GM18870 (cell line): ENCODE results near the gene PEX3.
A peak's percentile ranks its signal among the peaks of the same experiment; 100 is the strongest.

Source experiments
- ATAC-seq: cut with Tn5 transposase; IDR thresholded peaks from one replicate; pipeline ENCODE4 v1.9.1; 2021; ENCODE audit warnings: moderate library complexity; ENCODE audit not compliant: unreplicated experiment

The PEX3 gene

DNA sequence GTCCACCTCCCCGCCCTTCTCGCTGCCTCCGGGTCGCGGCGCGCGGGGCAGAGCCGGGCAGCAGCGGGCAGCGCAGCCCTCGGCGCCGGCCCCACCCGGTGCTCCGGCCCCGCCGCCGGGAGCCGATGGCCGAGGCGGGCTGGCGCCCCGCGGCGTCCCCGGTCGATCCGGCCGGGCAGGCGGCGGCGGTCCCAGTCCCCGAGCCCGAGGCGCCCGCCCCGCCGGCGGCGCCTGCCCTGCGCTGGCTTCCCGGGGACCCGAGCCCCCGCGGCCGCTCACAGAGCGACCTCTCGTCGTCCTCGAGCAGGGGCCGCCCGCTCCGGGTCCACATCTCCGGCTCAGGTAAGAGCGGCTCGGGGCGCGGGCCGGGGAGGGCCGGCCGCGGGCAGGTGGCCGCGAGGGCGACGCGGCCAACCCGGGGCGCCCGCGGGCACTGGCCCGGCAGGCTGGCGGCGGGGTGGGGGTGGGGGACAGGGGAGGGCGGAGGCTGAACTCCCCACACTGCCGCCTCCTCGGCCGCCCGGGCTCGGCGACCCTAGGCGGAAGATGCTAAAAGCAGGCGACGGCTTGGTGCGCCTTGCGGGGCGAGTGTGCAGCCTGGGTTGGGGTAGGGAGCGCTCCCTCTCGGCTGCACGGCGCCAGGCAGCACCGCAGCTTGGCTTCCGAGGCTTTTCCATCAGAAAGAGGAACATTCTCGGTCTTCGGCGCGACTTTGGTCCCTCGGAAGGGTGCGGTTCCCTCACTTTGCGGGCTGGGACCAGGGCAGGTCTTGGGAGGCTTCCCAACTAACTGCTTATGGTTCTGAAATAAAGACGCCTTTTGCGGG lies 86.5 kb downstream of the PEX3 start:
- ATAC-seq: peak; percentile 29

DNA sequence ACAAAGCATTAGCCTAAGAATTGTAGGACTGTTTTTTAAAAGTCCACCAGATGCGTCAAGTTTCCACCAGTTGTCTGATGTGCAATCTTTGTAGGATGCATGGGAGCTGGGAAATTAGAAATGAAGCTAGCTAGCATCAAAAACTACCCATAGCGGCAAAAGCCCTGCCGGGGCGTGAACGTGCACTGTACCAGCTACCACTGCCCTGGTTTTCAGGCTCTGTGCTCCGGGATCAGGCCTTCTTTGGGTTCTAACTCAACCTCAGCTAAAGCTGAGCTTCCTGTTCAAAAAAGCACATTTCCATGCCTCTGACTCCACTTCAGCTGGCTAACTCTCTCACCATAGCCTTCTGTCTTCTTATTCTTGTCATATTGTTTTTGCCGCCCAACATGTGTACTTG lies 87.8 kb downstream of the PEX3 start:
- ATAC-seq: no peak

DNA sequence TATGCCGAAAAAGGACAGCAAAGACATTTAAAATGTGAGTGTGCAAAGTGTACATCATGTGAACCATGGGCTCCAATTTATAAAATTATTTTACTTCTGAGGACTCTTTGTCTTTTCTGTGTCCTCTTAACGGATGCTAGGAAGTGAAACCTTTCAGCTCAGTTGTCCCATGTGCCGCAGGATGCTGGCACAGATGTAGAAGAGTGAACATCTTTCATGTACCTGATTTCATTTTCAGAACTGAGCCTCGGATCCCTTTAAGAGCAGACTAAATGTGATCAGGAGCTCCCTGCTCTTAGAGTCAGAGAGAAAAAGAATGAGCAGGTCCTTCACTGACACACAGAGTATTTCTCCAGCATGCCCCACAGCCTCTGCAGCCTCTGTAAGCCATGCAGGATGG lies 88.5 kb downstream of the PEX3 start:
- no peak for ATAC-seq

DNA sequence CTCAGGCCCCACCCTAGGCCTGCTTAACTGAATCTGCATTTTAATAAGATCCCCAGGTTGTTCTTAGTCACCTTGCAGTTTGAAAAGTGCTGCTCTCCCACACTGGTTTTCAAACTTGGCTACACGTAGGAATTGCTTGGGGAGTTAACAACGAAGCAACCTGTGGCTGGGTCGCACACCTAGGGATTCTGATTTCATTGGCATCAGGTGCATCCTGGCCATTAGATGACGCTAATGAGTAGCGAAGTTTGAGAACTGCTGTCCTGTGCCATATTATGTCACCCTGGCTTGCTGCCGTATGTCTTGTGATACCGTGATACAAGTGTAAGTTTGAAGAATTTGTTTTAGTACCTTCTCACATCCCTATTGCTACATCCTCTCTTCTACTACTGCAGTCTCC lies 89.1 kb downstream of the PEX3 start:
- no peak for ATAC-seq

DNA sequence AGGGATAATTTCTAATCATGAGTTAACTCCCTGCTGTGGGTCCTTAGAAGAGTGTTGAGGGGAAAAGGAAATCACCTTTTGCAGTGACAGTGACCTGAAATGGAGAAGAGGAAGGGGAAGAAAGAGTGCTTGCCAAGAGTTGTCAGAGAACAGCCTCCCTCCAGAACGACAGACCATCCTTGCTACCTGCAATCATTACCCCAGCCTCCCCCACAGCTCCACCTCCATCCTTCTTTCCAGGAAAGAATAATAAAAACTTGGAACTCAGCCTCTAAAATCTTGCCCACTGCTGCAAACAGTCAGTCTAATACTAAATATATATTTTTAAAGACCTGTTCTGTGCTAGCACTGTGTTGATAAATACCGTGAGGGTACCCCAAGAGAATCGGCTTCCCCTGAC lies 89.6 kb downstream of the PEX3 start:
- no peak for ATAC-seq
